Stimulated activated CD4-positive, alpha-beta T cell treated with anti-CD3 and anti-CD28 coated beads, Interleukin-4, amount 100 ng/mL, for 24 hours (primary cell): ENCODE data around the gene LPP.
A peak's percentile ranks its signal among the peaks of the same experiment; 100 is the strongest.

Source experiments
- DNase-seq: peaks from one replicate; pipeline ENCODE4 v3.0.0-alpha.2; 2020

LPP gene

DNA sequence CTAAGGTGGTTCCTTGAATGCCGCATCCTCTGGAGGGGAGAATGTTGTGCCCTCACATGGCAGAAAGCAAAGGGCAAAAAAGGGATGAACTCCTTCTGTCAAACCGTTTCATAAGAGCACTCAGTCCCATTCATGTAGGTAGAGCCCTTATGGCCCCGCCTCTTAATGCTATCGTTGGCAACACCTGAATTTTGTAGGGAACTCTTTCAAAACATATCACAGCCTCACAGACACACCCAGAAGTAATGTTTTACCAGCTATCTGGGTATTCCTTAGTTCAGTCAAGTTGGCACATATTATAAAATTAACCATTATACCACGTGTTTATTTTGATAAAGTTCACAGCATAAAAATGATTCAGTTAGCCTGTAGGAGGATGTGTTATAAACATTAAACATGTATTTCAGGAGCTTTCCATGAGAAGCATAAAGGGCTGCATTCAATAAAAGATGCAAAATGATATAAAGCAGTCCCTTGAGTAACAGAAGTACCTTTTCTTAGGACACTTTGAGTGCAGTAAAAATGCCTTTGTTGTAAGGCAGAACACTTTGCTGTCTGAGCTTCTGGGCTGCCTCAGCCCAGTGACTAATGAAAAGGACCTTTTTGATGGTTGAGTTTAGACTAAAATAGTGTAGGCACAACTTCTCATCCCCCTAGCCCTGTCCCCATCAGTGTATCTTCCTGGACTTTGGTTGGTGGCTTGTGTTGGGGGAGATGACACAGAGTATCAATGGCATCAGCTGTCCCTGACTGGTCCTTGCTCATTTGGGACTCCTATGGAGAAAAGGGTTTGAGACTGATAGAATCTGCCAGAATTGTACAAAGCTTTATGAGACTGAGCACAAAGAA is 754.3 kb downstream of the LPP start:
- DNase-seq, result no peak

GRCh38 chr3:188911026-188911850 is 757.3 kb downstream of the LPP start:
- no peak for DNase-seq

DNA sequence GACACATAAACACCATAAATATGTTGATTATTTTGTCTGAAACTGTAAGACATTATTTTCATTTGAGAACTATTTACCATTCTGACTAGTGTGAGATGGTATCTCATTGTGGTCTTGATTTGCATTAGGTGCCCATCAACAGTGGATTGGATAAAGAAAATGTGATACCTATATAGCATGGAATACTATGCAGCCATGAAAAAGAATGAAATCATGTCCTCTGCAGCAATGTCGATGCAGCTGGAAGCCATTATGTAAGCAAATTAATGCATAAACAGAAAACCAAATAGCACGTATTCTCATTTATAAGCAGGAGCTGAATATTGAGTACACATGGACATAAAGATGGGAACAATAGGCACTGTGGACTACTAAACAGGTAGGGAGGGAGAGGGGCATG is 759.1 kb downstream of the LPP start:
- DNase-seq, result no peak

GRCh38 chr3:188914552-188914951 is 760.6 kb downstream of the LPP start:
- peak; percentile 27 for DNase-seq

GRCh38 chr3:188915127-188915526 is 761.2 kb downstream of the LPP start:
- DNase-seq, result peak; percentile 16

GRCh38 chr3:188916934-188917401 is 763.0 kb downstream of the LPP start:
- peak; percentile 23 for DNase-seq

DNA sequence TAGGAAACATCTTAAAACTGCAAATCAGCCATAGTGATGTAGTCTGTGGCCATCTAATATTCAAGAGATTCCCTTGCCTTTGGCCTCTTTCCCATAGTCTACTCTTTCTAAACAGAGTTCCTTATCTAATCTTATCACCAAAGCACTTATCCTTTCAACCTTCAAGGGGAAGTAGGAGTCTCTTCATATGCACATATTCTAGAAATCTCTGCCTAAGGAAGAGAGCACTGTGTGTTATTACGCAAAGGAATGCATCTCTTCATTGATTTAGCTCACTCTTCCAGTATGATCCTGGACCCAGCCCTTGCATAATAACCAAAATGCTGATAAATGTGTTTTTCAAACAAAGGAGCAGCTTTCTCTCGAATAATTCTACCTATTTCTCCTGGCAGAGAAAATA is 764.1 kb downstream of the LPP start:
- DNase-seq, result no peak

DNA sequence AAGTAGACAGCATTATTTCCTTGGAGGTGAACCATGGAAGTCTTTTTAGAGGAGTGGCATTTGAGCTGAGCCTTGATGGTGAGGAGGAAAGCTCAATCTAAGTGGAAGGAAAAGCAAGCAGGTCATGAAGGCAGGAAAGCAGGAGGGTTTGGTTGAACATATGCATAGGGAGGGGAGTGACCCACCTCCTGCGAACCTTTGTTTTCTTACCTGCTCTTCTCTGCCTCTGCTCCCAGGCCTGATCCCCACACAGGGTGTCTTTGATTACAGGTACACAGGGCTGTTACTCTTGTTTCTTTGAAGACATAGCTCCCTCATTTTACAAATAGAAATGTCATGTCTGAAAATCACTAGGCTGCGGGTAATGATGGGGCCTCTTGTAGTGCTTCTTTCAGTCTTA is 769.7 kb downstream of the LPP start:
- no peak for DNase-seq

- DNase-seq, result no peak
These were observed 771.4 kb downstream of the LPP start for GRCh38 chr3:188925376-188925775.

DNA sequence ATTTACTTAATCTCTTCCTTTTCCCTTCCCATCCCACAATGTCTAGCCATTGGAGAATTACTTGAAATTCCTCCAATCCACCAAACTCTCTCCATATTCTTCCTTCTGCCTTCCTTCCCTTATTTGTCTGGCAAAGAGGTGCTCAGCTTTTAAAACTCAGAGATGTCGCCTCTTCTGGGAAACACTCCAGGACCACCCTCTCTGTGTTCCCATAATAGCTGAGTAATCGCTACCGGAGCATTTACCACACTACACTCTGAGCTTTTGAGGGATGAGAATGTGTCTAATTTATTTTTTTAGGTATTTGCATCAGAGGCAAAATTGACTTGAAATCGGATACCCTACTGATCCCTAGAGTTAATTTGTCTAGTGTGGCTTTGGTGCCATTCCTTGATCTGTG is 772.2 kb downstream of the LPP start:
- no peak for DNase-seq

DNA sequence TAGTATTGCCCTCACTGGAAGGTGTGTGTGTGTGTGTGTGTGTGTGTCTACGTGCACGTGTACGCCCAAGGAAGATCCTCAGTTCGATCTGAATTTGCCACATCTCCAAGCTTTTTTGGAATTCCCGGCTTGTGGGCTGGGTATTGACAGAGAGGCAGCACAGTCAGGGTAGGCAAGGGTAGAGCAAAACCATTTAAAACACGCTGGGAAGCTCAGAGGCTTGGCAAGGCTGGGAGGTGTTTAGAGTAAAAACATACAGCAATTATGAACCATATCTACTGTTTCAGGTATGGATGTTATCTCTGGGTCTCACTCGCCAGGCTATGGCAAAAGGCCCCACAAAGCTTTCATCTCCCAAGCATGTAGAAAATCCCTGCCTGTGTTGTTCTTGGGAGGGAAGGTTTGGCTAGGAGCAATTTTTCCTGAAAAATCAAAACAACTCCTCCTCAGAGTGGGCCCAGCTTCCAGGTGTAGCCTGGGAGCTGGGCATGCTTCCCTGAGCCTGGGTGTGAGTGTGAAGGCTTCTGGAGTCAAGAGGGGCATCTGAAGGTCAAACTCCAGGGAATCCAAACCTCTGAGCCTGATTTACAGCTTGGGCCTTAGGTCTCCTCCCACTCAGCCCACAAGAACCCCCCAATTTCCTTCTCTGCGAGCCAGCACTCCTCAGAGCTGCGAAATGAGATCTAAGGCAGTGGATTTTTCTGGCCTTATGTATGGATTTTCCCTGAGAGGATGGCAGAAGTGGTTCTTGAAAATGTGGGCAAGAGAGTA is 773.0 kb downstream of the LPP start:
- DNase-seq, result no peak

DNA sequence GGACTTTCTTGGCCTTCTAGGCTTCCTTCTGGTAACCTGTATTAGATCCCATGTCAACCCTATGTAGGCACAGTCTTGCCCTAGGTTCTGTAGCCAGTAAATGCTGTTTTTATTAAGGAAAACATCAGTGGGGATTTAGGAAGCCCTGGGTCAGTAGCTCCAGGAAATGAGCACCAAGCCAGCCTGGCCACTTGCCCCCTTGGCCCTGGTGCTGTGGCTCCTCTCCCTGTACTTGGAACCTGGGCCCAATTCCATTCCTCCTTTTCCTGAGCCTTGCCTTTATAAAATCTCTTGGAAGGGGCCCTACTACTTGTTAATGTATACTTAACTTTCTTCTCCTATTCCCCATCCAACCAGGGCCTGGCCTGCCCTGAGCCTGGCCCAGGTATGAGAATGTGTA is 774.0 kb downstream of the LPP start:
- no peak for DNase-seq

GRCh38 chr3:188929137-188929536 is 775.2 kb downstream of the LPP start:
- no peak for DNase-seq

DNA sequence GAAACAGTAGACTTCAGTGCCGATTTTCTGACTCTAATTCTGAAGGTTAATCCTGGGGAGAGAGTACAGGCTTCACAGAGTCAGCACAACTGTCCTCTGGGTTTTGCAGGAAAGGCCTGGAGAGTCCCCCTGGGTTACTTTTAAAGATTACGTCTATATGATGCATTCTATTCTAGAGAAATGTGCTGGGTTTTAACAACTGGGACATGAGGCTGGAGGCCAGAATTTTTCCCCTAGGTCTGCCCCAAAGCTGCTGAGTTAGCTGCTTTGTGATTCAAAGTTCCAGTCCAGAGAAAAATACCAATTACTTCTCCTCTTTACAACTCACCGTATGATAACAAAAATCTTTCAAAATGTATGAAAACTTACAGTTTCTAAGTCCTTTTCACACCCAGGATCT is 777.1 kb downstream of the LPP start:
- no peak for DNase-seq

DNA sequence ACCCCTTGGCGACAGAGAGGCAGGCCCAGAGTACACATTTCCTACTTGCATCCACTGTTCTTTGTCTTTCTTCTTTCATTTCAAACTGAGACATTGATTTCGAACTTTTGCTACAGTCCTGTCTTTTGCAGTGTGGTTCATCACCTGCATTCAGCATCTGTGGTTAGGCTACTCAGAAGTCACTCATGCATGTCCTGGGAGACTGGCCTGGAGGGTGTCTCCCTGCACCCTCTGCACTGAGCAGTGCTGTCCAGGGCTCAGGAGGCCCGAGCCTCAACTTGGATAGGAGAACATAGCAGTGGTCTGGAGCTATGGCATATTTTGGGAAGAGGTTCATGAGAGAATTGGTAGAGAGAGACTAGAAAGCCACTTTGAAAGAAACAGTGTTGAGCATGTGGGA is 777.6 kb downstream of the LPP start:
- DNase-seq, result no peak

DNA sequence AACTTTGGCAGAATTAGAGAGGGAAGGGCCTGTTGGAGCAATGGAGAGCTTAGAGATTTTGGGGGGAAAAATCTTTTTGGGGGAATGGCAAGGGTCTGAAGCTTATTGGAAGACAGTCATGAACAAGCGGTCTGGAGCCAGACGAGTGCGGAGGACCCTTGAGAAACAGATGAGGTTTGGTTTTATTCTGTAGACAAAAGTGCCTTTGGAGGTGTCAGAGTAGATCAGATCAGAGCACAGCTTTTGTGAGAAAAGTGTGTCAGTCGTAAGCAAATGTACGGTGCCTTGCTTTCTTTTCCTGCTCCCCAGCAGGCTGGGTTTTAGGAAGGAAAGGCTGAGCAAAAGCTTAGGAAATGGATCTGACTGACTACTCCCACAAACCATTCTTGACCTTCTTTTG is 781.0 kb downstream of the LPP start:
- no peak for DNase-seq

DNA sequence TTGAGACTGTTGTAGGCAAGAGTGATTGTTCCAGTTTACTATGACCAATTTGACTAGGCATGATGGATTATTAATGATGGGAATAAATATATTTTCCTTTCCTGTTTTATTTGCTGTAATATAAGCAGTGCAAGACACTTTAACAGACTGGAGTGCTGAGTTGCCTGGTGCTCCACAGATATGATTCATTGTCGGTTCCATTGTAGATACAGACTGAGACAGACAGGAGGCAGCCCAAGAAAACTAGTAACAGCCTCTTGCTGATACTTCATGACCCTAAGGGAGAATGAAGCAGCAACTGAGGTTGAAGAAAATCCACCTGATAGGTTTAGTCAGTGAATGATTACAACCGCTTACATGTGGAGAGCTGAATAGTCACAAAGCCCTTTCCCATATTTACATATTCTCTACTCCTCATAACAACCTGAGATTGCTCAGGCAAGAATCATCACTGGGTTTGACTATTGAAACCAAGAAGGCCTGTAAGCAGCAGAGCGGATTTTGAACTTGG is 782.7 kb downstream of the LPP start:
- no peak for DNase-seq

GRCh38 chr3:188937389-188937788 is 783.4 kb downstream of the LPP start:
- DNase-seq, result no peak

GRCh38 chr3:188938999-188939398 is 785.0 kb downstream of the LPP start:
- no peak for DNase-seq

- no peak for DNase-seq
These were observed 786.0 kb downstream of the LPP start for GRCh38 chr3:188939814-188940572.
